Ecto neural progenitor cell (in vitro differentiated cells): ENCODE data around the gene ZBTB21.

Experiments
- DNase-seq: peaks from one replicate; pipeline ENCODE4 v3.0.0-alpha.2; 2018; ENCODE audit warnings: low spot score

ZBTB21 gene

GRCh38 chr21:42039911-42040351, 29.8 kb upstream of the ZBTB21 start:
- no peak for DNase-seq

DNA sequence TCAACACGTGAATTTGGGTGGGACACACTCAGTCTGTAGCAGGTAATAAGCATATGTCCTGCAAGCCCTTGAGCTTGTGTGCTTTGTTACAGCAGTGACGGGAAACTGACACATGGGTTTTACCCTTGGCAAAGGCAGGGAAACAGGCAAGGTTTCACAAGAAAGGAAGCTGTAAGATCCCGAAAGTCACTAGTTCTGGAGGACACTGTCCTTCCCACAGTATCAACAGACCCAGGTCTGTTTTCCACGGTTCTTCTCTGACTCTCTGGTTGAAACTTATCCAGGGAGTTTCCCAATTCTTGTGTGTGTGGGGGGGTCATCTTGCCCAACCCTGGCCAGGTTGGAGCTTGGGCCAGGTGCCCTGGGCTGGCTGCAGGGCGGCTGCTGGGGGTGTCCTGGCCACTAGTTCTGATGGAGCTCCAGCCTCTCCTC, 29.3 kb upstream of the ZBTB21 start:
- DNase-seq, result no peak

GRCh38 chr21:42038826-42039425, 28.8 kb upstream of the ZBTB21 start:
- no peak for DNase-seq

DNA sequence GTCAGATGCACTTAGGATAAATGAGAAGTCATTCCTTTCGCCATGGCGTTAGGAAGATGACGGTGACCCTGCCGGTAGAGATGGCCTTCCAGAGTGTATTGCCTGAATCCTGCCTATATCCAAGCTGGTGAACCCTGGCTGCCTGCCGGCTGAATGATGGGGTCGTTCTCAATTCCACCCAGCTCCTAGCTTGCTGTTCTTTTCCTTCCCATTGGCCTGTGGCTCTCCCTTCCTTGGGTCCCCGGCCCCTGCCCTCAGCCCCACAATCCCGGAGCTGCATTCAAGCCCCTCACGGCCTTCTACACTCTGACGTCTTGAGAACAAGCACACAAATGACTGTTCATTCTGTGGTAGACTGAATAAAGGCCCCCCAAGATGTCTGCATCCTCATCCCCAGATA, 28.2 kb upstream of the ZBTB21 start:
- DNase-seq, result no peak

GRCh38 chr21:42037943-42038342, 27.8 kb upstream of the ZBTB21 start:
- DNase-seq, result no peak

DNA sequence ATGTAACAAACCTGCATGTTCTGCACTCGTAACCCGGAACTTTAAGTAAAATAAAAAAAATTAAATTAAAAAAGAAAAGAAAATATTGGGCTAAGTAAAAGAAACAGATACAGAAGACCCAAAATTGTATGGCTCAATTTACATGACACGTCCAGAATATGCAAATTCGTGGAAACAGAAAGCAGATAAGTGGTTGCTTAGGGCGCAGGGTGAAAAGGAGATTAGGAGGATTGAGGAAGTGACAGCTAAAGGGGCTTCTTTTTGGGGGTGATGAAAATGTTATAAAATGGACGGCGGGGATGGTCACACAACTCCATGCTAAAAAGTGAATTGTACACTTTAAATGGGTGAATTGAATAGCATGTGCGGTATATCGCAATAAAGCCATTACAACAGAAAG, 27.4 kb upstream of the ZBTB21 start:
- no peak for DNase-seq

DNA sequence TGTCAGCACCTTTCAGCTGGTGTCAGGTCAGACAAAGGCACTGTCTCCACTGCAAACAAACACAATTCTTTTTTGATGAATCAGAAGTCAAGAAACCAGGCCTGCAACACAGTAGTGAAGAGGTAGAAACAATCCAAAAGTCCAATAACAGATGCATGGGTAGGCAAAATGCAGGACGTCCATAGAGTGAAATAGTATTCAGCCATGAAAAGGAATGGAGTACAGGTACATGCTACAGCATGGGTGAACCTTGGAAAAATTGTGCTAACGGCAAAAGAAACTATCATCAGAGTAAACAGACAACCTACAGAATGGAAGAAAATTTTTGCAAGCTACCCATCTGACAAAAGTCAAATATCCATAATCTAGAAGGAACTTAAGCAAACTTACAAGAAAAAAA, 26.2 kb upstream of the ZBTB21 start:
- no peak for DNase-seq

DNA sequence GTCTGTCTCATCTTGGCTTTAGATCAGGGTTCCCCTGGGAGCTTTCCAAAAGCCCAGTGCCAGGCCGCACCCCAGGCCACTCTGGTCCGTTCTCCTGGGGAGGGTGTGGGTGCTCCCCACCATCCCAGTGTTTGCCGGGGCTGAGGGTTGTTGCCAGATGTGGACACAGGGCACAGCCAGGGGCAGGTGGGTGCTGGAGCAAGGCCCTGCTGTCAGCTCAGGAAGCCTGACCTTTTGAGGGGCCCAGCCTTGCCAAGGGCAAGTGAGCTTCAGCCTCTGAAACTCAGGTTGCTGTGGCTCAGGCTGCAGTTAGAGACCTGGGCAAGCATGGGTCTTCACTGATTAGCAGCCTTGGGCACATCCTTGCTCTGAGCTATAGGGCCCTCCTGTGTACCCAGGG, 22.8 kb upstream of the ZBTB21 start:
- no peak for DNase-seq

DNA sequence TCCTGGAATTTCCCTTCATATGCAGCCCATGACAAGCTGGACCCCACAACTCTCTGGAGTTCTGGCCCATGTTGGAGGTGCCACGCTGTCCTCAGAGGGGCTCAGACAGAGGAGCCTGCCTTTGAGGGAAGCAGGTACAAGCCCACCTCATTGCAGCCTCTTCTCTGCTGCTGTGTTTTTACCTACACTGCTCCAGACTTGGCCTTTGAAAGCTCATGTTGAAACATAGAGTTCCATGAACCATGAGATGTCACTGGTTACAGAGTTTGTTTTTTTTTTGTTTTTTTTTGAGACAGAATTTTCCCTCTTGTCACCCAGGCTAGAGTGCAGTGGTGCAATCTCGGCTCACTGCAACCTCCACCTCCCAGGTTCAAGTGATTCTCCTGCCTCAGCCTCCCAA, 22.1 kb upstream of the ZBTB21 start:
- no peak for DNase-seq

DNA sequence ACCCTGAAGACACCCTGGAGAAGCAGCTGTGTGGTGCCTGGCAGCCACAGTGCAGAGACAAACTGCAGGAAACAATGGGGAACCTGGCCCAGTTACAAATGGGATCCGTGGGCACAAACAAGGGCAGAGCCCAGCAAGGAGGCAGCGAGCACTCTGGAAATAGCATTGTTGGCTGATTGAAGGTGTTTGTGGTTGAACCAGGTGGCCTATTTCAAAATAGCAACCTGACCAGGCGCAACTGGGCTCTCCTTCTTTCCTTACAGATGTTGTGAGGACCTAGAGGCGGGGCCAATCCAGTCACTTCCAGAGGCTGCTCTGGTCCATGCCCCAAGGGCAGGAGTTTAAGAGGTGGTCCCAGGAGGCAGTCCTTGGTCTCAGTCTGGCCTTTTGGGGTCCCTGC, 21.7 kb upstream of the ZBTB21 start:
- DNase-seq, result no peak

DNA sequence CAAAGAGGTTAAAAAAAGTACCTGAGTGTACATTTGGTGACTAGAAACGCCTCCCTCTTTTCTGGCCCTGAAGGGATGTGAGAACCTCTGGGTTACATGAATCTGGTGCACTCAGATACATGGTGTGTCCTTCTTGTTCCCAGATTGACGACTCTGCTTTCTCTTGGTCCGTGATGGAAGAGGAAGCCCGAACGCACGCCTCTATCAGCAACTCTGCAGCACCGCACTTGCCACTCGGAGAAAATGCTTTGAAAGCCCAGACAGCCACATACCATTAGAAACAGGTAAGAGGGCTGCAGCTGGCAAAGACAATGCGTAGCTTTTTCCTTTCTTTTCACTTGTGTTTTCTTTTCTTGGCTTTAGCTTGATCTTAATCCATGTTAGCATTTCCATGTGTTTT, 21.1 kb upstream of the ZBTB21 start:
- DNase-seq, result no peak

- DNase-seq, result no peak
These were observed 20.2 kb upstream of the ZBTB21 start for GRCh38 chr21:42030311-42030710.

DNA sequence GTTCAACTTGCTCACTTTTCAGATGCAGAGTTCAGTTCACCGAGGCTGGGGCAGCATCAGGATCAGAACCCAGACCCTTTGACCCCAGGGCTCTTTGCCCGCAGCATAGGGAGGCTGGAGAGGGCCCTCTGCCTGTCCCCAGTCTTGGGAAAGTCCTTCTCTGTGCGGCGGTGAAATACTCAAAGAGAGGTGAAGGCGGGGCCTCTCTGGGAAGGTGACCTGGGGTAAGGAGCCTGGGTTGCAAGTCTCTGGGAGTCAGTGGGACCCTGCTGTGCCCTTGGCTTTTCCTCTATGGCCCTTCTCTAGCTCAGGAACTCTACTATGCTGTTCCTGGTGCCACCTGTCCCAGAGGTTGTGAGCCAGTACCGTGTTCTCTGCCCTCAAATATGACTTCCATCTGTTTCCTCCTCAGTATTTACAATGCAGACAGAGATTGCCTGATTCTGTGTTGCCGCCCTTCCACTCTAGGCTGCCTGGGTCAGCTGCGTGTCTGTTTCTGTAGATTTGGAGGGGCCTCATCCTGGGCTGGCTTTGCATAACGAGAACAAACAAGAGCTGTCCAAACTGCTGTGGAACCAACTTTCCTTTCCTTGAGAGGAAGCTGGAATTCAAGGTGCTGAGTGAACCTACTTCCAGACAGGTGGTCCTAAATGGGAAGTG, 18.7 kb upstream of the ZBTB21 start:
- DNase-seq, result peak; percentile 35

- DNase-seq, result peak; percentile 38
These were observed 17.9 kb upstream of the ZBTB21 start for GRCh38 chr21:42027822-42028765.

GRCh38 chr21:42027085-42027821, 17.1 kb upstream of the ZBTB21 start:
- peak; percentile 35 for DNase-seq

DNA sequence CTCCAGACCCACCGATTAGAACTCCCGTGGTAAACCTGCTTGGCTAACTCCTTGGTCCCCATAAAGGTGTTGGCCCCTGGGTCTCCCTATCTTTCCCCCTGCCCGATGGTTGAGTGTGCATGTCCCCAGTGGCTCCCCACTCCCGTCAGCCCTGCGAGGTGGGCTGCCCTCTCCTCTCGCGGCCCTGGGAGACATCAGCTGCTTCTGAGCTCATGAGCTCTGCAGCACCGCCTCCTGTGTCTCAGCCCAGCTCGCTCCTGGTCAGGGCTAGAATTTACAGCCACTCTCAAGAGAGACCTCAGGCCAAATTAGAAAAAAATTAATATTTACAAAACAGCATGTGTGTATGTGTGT, 15.9 kb upstream of the ZBTB21 start:
- DNase-seq, result peak; percentile 45

DNA sequence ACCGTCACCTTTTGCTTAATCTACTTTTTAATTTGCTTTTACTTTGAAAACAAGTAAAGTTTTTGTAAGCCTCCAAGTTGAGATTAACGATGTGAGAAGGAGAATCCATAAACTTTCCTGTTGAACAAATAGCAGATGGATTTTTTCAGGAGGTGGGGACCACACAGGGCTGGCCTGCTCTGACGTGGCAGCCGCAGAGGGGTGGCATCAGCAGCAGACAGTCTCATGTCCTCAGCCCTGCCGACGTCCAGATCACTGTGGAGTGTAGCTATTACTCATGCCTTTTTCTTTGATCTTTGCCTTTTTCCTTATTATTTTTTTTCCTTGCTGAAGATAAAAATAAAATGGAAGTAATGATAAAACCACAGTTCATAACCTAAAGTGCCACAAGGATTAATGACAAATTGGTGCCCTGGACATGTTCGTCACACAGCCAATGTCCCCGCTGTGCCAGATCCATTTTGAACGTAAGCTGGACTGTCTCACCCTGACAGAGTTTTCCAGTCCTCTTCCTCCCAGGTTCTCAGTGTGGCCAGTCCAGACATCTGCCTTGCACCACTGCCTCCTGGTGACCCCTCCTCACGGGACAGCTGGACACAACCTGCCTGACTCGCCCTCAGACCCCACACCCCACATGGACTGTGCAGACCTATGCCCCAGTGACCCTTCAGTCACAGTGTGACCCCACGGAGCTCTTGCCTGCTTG, 15.4 kb upstream of the ZBTB21 start:
- DNase-seq, result peak; percentile 39

DNA sequence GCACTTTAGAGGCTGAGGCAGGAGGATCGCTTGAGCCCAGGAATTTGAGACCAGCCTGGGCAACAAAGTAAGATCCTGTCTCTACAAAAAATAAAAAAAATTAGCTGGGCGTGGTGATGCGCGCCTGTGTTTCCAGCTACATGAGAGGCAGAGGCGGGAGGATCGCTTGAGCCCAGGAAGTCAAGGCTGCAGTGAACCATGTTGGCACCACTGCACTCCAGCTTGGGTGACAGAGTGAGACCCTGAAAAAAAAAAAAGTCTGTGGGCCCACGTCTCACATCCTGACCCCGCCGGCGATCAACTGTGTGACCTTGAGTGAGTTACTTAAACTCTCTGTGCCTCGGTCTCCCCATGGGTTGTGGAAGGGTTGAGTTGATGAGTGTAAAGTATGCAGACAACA, 12.7 kb upstream of the ZBTB21 start:
- DNase-seq, result no peak

DNA sequence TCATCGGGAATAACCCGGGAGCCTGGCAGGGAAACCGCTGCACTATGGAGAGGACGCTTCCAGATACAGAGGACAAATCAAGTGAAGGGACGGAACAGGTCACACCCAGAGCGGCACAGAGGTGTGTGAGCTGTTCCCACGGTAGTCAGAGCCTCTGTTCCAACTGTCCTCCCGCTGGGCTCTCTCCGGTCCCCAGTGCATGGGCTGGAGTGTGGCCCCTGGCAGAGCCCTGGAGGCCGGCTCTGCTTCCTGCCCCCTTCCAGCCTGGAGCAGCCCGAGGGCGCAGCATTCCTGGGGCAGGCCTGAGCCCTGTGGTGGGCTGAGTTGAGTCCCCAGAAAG, 11.9 kb upstream of the ZBTB21 start:
- peak; percentile 76 for DNase-seq

GRCh38 chr21:42021371-42022090, 11.4 kb upstream of the ZBTB21 start:
- no peak for DNase-seq

DNA sequence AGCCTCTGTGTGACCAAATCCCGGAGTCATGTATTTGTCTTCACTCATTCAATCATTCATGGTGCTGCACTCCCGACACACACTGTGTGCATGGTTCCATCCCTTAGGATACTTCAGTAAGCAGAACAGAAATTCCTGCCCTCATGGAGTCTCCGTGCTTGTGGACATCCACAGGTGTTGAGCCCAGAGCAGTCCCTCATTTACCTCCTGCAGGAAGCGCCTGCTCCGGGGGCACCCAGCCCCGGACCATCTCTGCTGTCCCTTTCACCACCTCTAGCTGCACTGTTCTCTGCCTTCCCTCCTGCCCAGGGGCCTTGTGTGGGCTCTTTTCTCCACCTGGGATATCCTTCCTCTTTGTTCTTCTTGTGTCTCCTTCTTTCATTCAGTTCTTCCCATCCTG, 9.5 kb upstream of the ZBTB21 start:
- DNase-seq, result no peak
